ENCODE results near the gene SCO1.

GRCh38 chr17:10653987-10654386, 43.3 kb downstream of the SCO1 start:
- TF ChIP-seq POLR2A (IDR thresholded peaks at IDR 0.05; ENCODE audit: low read length) (no peak), GATA1 (IDR thresholded peaks at IDR 0.05; ENCODE audit: low read depth, low read length) (no peak)
